ENCODE measurements around the gene SH3BGRL2.

The SH3BGRL2 gene

DNA sequence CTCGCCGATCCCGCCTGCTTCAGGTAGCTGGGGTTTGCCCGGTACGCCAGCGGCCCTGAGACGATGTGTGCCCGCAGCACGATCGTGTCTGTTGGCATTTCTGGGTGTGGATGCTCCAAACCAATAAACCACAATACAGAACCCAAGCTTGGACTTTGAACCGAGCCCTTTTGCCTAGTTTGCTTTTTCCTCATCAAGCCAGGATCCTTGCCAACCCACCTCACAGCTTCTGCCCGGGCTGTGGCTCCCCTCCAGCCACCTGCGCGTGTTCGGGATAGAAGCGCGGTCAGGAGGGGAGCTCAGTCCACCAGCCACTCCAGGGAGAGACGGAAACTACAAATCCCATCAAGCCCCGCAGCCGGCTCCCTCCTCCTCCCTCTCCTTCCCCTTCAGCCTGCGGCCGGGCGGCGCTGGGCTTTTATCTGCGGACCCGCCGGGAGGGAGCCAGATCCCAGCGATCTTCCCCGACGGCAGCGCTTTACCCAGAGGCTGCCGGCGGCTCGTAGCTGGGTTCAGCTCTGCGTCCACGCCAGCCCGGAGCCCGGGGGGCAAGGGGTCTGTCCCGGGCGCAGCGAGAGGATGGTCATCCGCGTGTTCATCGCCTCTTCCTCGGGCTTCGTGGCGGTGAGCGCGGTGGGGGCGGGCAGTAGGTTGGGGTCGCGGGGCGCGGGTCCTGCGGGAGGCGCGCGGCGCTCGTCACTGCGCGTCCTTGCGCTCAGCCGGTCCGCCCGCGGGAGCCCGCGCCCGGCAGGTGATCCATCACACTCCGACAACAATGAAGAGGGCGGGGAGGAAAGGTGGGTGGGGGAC, at the start of gene SH3BGRL2:
Gene SH3BGRL2, plus strand, starts transcription at position 447 of the 810 bp plus-strand sequence. Its CDS starts 133 bp downstream, at position 580.
- no peak for DNase-seq (ENCODE audit: low read depth)

DNA sequence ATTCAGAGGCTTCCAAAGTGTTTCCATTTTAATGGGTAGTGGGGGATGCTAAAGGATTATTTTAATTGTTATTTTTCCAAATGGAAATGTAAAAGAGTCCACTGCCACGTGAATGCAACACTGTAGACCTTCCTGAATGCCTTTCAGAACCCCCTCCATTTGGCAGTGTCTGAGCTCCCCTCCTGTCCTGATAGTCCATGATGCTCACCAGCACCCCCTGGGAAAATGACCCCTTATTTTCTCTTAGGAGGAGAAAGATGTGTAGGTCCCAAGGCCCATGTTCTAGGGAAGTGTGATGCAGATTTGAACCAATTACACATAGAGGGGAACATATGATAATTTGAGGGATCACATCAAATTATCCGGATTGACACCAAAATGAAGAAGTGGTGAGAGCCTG, 46.8 kb upstream of the SH3BGRL2 start:
- no peak for DNase-seq (ENCODE audit: low read depth)

DNA sequence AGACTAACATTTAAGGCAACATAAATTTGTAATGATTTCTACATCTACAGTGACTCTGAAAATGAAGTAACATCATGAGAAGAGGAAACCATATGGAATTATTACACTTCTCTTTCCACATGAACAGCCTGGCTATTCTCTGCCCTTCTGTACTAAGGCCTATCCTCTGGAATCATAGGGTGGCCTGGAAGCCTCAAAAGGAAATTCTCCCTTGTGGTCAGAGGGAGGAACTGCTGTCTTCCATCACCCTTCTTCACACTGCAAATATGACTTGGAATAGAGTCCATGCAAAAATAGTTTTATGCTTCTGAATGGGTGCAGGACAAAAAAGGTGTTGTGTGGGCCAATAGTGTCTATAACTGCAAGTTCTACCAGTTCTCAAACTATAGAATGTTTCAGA, 44.6 kb upstream of the SH3BGRL2 start:
- no peak for DNase-seq (ENCODE audit: low read depth)

DNA sequence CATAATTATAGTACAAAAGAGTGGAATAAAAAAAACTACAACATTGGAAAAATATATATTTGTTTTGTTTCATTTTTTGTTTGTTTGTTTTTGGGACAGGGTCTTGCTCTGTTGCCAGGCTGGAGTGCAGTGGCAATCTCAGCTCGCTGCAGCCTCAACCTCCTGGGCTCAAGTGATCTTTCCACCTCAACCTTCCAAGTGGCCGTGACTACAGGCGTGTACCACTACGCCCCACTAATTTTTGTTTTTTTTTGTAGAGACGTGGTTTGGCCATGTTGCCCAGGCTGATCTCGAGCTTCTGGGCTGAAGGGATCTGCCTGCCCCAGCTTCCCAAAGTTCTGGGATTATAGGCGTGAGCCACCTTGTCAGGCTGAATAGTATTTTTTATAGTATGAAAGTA, 41.4 kb upstream of the SH3BGRL2 start:
- no peak for DNase-seq (ENCODE audit: low read depth)

DNA sequence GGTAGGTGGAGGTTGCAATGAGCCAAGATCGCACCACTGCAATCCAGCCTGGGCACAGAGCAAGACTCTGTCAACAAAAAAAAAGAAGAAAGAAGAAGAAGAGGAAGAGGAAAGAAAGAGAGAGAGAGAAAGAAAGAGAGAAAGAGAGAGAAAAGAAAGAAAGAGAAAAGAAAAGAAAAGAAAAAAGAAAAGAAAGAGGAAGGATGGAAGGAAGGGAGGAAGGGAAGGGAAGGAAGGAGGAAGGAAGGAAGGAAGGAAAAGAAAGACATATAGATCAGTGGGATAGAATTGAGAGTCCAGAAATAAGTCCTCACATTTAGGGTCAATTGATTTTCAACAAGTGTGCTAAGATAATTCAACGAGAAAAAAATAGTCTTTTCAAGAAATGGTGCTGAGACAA, 34.0 kb upstream of the SH3BGRL2 start:
- DNase-seq (ENCODE audit: low read depth), result no peak

DNA sequence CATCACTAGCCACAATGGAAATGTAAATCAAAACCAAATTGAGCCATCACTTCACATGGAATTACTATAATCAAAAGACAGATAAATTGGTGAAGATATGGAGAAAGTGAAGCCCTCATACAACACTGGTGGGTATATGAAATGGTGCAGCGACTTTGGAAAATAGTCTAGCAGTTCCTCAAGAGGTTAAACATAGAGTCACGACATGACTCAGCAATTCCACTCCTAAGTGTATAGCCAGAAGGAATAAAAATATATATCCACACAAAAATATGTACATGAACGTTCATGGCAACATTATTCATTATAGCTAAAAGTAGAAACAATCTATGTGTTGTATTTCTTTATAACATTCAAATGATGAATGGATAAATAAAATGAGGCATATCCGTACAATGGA, 33.1 kb upstream of the SH3BGRL2 start:
- no peak for DNase-seq (ENCODE audit: low read depth)

GRCh38 chr6:79599725-79600259, 31.3 kb upstream of the SH3BGRL2 start:
- no peak for DNase-seq (ENCODE audit: low read depth)

DNA sequence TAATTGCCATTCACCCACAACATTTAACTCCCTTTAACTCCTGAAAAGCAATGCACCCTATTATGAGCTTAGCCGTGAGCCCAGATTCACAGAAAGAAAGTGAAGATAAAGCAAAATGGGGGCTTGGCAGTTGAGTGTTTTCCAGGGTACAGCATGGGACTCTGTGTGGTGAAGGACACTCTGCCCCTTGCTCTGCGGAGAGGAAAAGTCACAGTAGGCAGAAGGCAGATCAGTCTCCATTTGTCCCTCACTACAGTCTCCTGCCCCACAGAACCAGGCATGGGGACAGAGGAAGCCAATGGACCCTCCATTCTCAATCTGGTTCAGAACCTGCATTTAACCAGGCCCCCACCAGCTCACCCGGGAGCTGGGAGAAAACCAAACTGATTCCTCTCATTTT, 30.8 kb upstream of the SH3BGRL2 start:
- DNase-seq (ENCODE audit: low read depth), result no peak

GRCh38 chr6:79600812-79601609, 30.1 kb upstream of the SH3BGRL2 start:
- no peak for DNase-seq (ENCODE audit: low read depth)

GRCh38 chr6:79602859-79603258, 28.3 kb upstream of the SH3BGRL2 start:
- DNase-seq (ENCODE audit: low read depth), result no peak

GRCh38 chr6:79604583-79605037, 26.5 kb upstream of the SH3BGRL2 start:
- no peak for DNase-seq (ENCODE audit: low read depth)

GRCh38 chr6:79605061-79605460, 26.1 kb upstream of the SH3BGRL2 start:
- DNase-seq (ENCODE audit: low read depth), result no peak

- DNase-seq (ENCODE audit: low read depth), result no peak
Observed at GRCh38 chr6:79605968-79606764, 25.0 kb upstream of the SH3BGRL2 start.

GRCh38 chr6:79607000-79607399, 24.1 kb upstream of the SH3BGRL2 start:
- DNase-seq (ENCODE audit: low read depth), result no peak

DNA sequence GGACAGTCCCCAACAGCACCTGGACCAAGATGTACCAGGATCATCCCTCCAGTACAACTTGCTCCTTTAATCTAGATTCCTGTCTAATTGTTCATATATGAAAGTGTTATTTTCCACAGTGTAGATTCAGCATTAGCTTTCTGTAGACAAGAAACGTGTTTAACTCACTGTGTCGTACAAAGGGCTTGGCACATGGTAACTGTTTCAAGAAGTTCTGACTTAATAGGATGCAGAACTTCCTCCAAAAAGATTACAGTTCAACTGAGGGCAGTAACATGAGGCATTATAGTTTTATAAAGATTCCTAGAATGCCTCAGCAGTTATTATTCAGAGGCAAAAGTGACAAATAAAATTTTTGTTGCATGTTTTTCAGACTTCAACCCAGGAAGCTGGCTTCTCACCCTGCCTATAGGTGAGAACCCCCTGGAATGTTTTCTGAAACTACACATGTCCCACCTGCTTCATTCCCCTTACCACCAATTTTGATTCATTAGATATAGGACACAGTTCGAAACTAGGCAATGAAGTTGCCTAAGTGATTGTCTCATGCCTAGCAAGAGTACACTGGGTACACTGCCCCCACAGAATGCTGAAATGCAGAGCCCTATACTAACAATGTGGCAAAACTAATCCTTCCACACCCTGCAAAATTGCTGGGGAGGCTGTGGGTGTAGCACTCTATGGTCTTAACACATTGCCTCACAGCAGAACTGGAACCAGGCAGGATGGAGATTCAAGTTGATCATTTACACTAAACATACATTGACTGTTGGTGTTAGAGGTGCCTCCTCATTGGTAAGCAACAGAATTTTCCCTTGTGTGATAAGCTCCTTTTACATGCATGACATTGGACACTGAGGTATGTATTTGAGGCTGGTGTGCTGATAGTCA, 22.6 kb upstream of the SH3BGRL2 start:
- DNase-seq (ENCODE audit: low read depth), result no peak

- no peak for DNase-seq (ENCODE audit: low read depth)
Observed at GRCh38 chr6:79609225-79609595, 21.9 kb upstream of the SH3BGRL2 start.

GRCh38 chr6:79610306-79611009, 20.7 kb upstream of the SH3BGRL2 start:
- no peak for DNase-seq (ENCODE audit: low read depth)

GRCh38 chr6:79612457-79612856, 18.7 kb upstream of the SH3BGRL2 start:
- DNase-seq (ENCODE audit: low read depth), result no peak

DNA sequence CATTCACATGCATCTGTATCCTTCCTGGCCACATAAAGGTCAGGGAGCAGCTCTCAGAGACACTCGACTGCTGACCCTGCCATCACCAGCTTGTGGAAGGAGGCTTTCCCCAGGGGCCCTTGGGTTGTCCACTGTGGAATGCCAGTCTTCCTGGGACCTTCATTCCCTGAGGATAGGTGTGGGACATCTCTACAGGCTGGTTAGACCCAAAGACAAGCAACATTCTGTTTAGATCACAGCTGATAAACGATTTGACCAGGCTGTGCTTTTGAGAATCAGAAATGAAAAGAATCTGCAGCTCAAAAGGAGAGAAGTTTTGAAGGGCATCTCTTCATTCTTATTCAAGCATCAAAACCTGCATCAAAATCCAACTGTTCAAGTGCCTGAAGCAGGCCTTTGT, 18.2 kb upstream of the SH3BGRL2 start:
- DNase-seq (ENCODE audit: low read depth), result no peak

DNA sequence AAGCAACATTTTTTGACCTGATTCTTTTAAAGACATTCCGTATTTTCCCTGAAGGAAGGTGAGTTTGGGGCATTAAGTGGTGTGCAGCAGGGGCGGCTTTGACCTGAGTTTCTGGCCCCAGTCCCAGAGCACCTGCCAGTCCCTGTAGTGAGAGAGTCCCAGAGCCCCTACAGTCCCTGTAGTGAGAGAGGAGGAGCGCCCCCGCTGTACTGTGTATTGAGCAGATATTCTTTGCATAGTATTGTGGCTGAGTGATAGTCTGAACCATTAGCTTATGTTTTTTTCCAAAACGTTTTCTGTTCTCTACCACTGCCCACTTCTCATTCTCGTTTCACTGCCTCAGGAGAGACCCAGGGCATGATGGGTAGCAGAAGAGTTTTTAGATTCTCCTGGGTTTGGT, 17.2 kb upstream of the SH3BGRL2 start:
- DNase-seq (ENCODE audit: low read depth), result no peak
